Measurements from ENCODE around the gene ZEB2. TPM values are rescaled to one million over a fixed set of nuclear protein-coding genes. Genes with fewer than 3 reads are reported as not detected.

The ZEB2 gene
- total RNA-seq, 1 experiment from 2014 or later, result 1.2 TPM

DNA sequence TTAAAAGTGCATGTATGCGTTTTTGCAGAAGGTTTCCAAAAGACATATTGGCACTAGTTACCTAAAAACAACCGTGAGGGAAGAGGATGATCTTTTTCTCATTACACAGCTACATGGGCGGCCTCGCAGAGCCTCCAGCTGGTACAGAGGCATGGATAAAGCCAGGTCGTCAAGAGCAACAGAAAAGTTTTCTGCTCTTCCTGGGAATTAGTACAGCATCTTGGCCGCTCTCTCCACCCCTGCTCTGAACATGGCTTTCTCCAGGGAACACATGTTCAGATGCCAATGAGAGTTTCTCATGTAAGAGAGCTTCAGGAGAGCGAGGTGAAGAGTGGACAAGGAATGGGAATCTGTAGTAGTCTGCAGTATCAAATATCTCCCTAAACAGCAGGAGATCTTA lies 108.4 kb downstream of the ZEB2 start:
- TF ChIP-seq, protein P1, sequence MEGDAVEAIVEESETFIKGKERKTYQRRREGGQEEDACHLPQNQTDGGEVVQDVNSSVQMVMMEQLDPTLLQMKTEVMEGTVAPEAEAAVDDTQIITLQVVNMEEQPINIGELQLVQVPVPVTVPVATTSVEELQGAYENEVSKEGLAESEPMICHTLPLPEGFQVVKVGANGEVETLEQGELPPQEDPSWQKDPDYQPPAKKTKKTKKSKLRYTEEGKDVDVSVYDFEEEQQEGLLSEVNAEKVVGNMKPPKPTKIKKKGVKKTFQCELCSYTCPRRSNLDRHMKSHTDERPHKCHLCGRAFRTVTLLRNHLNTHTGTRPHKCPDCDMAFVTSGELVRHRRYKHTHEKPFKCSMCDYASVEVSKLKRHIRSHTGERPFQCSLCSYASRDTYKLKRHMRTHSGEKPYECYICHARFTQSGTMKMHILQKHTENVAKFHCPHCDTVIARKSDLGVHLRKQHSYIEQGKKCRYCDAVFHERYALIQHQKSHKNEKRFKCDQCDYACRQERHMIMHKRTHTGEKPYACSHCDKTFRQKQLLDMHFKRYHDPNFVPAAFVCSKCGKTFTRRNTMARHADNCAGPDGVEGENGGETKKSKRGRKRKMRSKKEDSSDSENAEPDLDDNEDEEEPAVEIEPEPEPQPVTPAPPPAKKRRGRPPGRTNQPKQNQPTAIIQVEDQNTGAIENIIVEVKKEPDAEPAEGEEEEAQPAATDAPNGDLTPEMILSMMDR (conservative IDR thresholded peaks at IDR 0.05), result no peak
- H3K56ac ChIP-seq (ENCODE audit: insufficient read length, low read depth, low read length), result no peak overlapping the region
- no peak overlapping the region for H2BK12ac ChIP-seq (ENCODE audit: insufficient read length, low read depth, low read length)
- no peak for DNase-seq
- Mint-ChIP-seq H3K27ac (no peak overlapping the region), H3K4me1 (peaks cover 20 to 21% of the 10 kb centered on the region in 2 experiments), H3K4me3 (no peak overlapping the region), H3K36me3 (ENCODE audit: insufficient read depth in 1 of 3, low read depth in 3 of 3) (no peaks in the 10 kb centered on the region), H3K9me3 (no peaks in the 10 kb centered on the region; a peak in 1 of 5 replicates), H3K27me3 (ENCODE audit: low read depth) (no peaks in the 10 kb centered on the region)
- no peaks in the 10 kb centered on the region for H3K9me3 ChIP-seq (ENCODE audit: control insufficient read depth, low read depth, low read length)
- peaks cover 6% of the 10 kb centered on the region; the same call in 1 of the 2 replicates for H3K4me1 ChIP-seq (ENCODE audit: insufficient read depth, low read length)
- H4K20me1 ChIP-seq (ENCODE audit: control insufficient read depth, insufficient read depth, insufficient read length), result no peaks in the 10 kb centered on the region
- H2BK20ac ChIP-seq (ENCODE audit: low read depth, low read length, poor library complexity, severe bottlenecking), result no peak overlapping the region
- H3K23ac ChIP-seq (ENCODE audit: insufficient read length, low read depth, low read length), result no peak overlapping the region
- H4K8ac ChIP-seq (replicated peaks; ENCODE audit: insufficient read length, low read depth, low read length), result no peak overlapping the region
- no peak overlapping the region for H2BK5ac ChIP-seq (ENCODE audit: insufficient read length, low read length)
- H3T11ph ChIP-seq (ENCODE audit: low read length), result no peak overlapping the region
- no peaks in the 10 kb centered on the region for H3K79me2 ChIP-seq (ENCODE audit: insufficient read depth, low read length)
- H2AFZ ChIP-seq (ENCODE audit: low read length), result no peak overlapping the region
- H3K4ac ChIP-seq (ENCODE audit: low read depth, low read length), result no peak overlapping the region
- H3K4me2 ChIP-seq (ENCODE audit: insufficient read depth, insufficient read length, low read length), result no peak overlapping the region
- no peak overlapping the region for H2BK15ac ChIP-seq (ENCODE audit: low read depth, low read length)
- no peaks in the 10 kb centered on the region for H3K23me2 ChIP-seq (ENCODE audit: insufficient read length, low read depth, low read length, poor library complexity, severe bottlenecking)
- H4K91ac ChIP-seq (ENCODE audit: insufficient read length, low read depth, low read length), result no peak overlapping the region
- no CpG with 5 or more reads among the region's 7 CpGs for WGBS (ENCODE audit: extremely low coverage, insufficient read length, low lambda C conversion rate)
- no peak overlapping the region for H2BK120ac ChIP-seq (ENCODE audit: low read depth, low read length, poor library complexity, severe bottlenecking)
- no peak overlapping the region for H3K27ac ChIP-seq (ENCODE audit: insufficient read length, low read depth, low read length)
- H4K5ac ChIP-seq (ENCODE audit: insufficient read length, low read depth, low read length), result no peak overlapping the region
- no peak overlapping the region for H3K18ac ChIP-seq (ENCODE audit: insufficient read length, low read depth, low read length)
- no peak overlapping the region for H2AK5ac ChIP-seq (ENCODE audit: insufficient read length, low read length)
- no peak overlapping the region for H3K14ac ChIP-seq (ENCODE audit: insufficient read depth, low read length)
- H3K79me1 ChIP-seq (ENCODE audit: insufficient read depth, low read depth, low read length, poor library complexity, severe bottlenecking), result no peaks in the 10 kb centered on the region
- H3K9ac ChIP-seq (ENCODE audit: extremely low read depth, insufficient read length, low read length), result no peak overlapping the region
- no peaks in the 10 kb centered on the region for H3K27me3 ChIP-seq (ENCODE audit: insufficient read depth, low read length)

All from H9 (cell line).